Esophagus muscularis mucosa (tissue), 4 donors: ENCODE data around the gene HOXD10. TPM values are rescaled to one million over a fixed set of nuclear protein-coding genes. Genes with fewer than 3 reads are reported as not detected.
A peak's percentile ranks its signal among the peaks of the same experiment; 100 is the strongest.

Source experiments
- DNase-seq: peaks from one replicate; pipeline ENCODE4 v3.0.0-alpha.2; 2017; ENCODE audit errors: extremely low spot score
- H3K27ac ChIP-seq, 4 donors: fragments of 200-600 bp; sonication (generic); replicated peaks in 1 of 4; 1 replicate in 3 of 4; 2 replicates in 1 of 4; pipeline ENCODE4 v1.5.1; 2016 to 2019; ENCODE audit warnings: mild to moderate bottlenecking in 1 of 4
- H3K27me3 ChIP-seq, 4 donors: fragments of 200-600 bp; sonication (generic); one replicate each; pipeline versions ENCODE4 v1.5.1 to v1.6.0; 2016 to 2019
- H3K36me3 ChIP-seq, 4 donors: fragments of 200-600 bp; sonication (generic); one replicate each; pipeline ENCODE4 v1.5.1; 2016 to 2019
- H3K4me1 ChIP-seq, 4 donors: fragments of 200-600 bp; sonication (generic); one replicate each; pipeline ENCODE4 v1.5.1; 2016 to 2019
- H3K4me3 ChIP-seq, 4 donors: fragments of 200-600 bp; sonication (generic); 1 replicate in 2 of 4; 2 replicates in 2 of 4; pipeline ENCODE4 v1.5.1; 2016 to 2019; ENCODE audit warnings: mild to moderate bottlenecking in 4 of 4, moderate library complexity in 1 of 4
- H3K9me3 ChIP-seq, 4 donors: fragments of 200-600 bp; sonication (generic); 1 replicate in 3 of 4; 2 replicates in 1 of 4; pipeline ENCODE4 v1.5.1; 2016 to 2019
- EP300 ChIP-seq: sonication (generic); formaldehyde crosslinking; IDR thresholded peaks from one replicate; pipeline ENCODE4 v1.6.1; 2017; ENCODE audit warnings: antibody characterized with exemption
- POLR2A ChIP-seq: fragments of 450-650 bp; IDR thresholded peaks from one replicate; pipeline ENCODE4 v1.6.1; 2017; ENCODE audit warnings: antibody characterized with exemption, moderate library complexity, mild to moderate bottlenecking, low read depth
- POLR2AphosphoS5 ChIP-seq, 2 donors: sonication (generic); formaldehyde crosslinking; IDR thresholded peaks; one replicate each; pipeline ENCODE4 v1.6.1; 2017; ENCODE audit warnings: antibody characterized with exemption in 2 of 2
- WGBS: methylation state at CpG from one replicate; pipeline ENCODE4 v1.1.5; 2018; 5-methylcytosine and 5-hydroxymethylcytosine counted together
- intact Hi-C: fragments of 100-400 bp; cut with DNase I; formaldehyde crosslinking; loops from one replicate; pipeline ENCODE4 v1.15.1; 2023
- total RNA-seq, 4 donors: library from RNA; depleted of rRNA; stranded (reverse); fragments of >200 nt; gene quantifications; one replicate each; pipeline versions ENCODE4 v1.1.0 to v1.2.1, GENCODE V29; 2016
- TF ChIP-seq, protein P1 (sequence below), 3 experiments: fragments of 200-600 bp in 2 of 3; fragments of 450-650 bp in 1 of 3; sonication (generic) in 2 of 3; IDR thresholded peaks; one replicate each; pipeline ENCODE4 v1.5.1; 2017 to 2019; ENCODE audit warnings: antibody characterized with exemption in 3 of 3, mild to moderate bottlenecking in 2 of 3, moderate library complexity in 1 of 3

HOXD10 gene
- total RNA-seq, 4 donors from 2014 or later, result 0.42 to 0.50 TPM; not detected in 2

DNA sequence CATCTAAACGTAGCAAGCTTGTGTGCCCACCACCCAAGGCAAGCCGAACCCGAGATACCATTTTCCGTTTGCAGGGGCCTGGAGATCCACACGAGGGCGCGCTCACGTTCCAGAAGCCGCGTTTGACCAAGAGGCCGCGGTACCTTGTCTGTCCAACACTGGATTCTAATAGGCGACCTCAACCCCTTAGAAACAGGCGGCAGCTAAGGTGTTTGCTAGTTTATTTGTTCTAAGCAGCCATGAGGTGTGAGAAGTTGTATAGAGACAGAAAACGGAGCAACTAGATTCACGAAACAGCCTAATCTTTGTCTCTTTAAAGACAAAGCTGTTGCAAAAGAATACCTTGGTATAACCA is 5.3 kb upstream of the HOXD10 start:
- H3K9me3 ChIP-seq, result no peaks in the 10 kb centered on the region
- TF ChIP-seq POLR2AphosphoS5 (IDR thresholded peaks at IDR 0.05) (peak in 1 of 2 donors; percentile 12), EP300 (no peak)
- TF ChIP-seq, protein P1, sequence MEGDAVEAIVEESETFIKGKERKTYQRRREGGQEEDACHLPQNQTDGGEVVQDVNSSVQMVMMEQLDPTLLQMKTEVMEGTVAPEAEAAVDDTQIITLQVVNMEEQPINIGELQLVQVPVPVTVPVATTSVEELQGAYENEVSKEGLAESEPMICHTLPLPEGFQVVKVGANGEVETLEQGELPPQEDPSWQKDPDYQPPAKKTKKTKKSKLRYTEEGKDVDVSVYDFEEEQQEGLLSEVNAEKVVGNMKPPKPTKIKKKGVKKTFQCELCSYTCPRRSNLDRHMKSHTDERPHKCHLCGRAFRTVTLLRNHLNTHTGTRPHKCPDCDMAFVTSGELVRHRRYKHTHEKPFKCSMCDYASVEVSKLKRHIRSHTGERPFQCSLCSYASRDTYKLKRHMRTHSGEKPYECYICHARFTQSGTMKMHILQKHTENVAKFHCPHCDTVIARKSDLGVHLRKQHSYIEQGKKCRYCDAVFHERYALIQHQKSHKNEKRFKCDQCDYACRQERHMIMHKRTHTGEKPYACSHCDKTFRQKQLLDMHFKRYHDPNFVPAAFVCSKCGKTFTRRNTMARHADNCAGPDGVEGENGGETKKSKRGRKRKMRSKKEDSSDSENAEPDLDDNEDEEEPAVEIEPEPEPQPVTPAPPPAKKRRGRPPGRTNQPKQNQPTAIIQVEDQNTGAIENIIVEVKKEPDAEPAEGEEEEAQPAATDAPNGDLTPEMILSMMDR (IDR thresholded peaks at IDR 0.05), result peak in 2 of 3 experiments; percentile 29 to 47
- no peaks in the 10 kb centered on the region for H3K36me3 ChIP-seq
- WGBS, result 5% methylated on average over 16 of the region's 16 CpGs
- H3K4me3 ChIP-seq, result no peak overlapping the region
- no peak for DNase-seq
- peaks cover 6 to 99% (median 93%) of the 10 kb centered on the region in 4 donors for H3K27me3 ChIP-seq
- H3K4me1 ChIP-seq, result peaks cover 16 to 44% (median 39%) of the 10 kb centered on the region in 4 donors
- intact Hi-C loops, result no loop called here
- H3K27ac ChIP-seq, result no peak overlapping the region

DNA sequence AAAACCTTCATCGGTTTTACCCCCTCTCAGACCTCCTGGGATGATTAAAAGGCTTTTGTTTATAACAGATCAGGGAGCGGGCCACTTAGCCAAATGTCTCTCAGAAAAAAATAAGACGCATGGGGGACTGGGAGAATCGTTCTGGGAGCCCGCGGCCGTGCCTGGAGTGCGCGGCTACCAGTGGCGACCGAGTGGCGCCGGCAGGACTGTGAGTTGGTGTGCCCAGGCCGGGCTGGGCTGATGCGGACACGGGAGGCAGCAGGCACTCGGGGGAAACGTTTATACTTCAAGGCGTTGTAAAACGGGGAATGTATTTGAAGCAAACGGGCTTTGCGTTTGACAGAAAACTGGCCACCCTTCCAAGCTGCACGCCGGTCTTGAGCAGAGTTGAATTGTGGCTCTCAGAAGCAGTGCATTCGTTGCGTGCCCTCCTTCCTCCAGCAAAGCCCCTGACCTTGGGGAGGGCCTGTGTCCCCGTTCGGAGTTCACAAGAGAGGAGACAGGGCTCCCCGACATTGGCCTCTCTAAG is 4.7 kb upstream of the HOXD10 start:
- Histone ChIP-seq H3K4me1 (peaks cover 14 to 42% (median 35%) of the 10 kb centered on the region in 4 donors), H3K9me3 (no peaks in the 10 kb centered on the region), H3K27ac (no peak overlapping the region), H3K36me3 (no peaks in the 10 kb centered on the region), H3K27me3 (peaks cover 8 to 99% (median 93%) of the 10 kb centered on the region in 4 donors), H3K4me3 (no peak overlapping the region)
- WGBS, result 7% methylated on average over 26 of the region's 29 CpGs
- no peak for DNase-seq
- intact Hi-C loops, result no loop called here
- no peak for TF ChIP-seq POLR2A
- no peak for TF ChIP-seq EP300
- no peak for TF ChIP-seq POLR2AphosphoS5 (IDR thresholded peaks at IDR 0.05)
- TF ChIP-seq, protein P1 (IDR thresholded peaks at IDR 0.05), result no peak

DNA sequence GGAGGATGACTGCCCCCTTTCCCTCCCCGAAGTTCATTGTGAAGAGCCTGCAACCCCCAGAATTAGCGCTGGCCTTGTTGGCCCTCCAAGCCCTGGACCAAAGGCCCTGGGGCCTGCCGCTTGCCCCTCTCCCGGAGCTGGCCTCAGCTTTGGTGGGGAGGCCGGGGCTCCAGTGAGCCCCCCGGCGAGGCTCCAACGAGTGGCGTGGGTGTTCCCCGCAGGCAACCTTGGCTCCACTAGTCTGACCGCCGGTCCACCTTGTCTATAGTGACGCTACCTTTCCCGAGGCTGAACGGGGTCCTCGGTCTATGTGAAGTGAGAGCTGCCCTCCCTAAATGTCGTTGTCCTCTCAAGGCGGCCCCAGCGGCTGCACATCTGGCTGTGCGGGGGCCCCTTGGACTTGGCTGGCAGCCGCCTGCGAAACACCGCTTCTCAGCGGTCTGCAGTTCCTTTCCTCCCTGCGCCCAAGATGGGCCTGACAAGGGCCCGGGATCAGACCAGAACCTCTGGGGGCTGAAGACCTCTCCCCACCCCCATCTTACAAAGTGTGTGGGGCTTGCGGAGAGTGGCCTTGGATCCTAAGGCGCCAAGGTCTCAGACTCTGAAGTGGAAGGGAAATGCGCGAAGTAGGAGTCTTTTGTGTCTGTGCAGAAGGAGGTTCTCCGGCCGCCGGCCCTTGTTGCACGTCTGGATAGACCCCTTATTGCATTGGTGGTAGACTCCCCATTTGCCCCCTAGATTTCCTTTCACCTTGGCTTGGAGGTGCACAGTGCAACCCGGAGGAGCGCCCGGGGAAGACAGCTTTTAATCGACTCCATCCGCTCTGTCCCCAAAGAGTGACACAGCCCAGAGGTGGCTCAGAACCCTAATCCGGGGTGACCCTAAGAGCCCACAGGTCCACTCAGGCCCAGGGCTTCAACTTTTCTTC is 3.9 kb upstream of the HOXD10 start:
- intact Hi-C loops, result no loop called here
- peaks cover 11 to 37% (median 31%) of the 10 kb centered on the region in 4 donors for H3K4me1 ChIP-seq
- peaks cover 5 to 100% (median 96%) of the 10 kb centered on the region in 4 donors for H3K27me3 ChIP-seq
- no peaks in the 10 kb centered on the region for H3K36me3 ChIP-seq
- TF ChIP-seq, protein P1 (IDR thresholded peaks at IDR 0.05), result no peak
- TF ChIP-seq EP300, result no peak
- no peak for TF ChIP-seq POLR2AphosphoS5 (IDR thresholded peaks at IDR 0.05)
- TF ChIP-seq POLR2A, result no peak
- H3K27ac ChIP-seq, result no peak overlapping the region
- no peak overlapping the region for H3K4me3 ChIP-seq
- no peak for DNase-seq
- WGBS, result 13% methylated on average over 32 of the region's 40 CpGs
- no peaks in the 10 kb centered on the region for H3K9me3 ChIP-seq

DNA sequence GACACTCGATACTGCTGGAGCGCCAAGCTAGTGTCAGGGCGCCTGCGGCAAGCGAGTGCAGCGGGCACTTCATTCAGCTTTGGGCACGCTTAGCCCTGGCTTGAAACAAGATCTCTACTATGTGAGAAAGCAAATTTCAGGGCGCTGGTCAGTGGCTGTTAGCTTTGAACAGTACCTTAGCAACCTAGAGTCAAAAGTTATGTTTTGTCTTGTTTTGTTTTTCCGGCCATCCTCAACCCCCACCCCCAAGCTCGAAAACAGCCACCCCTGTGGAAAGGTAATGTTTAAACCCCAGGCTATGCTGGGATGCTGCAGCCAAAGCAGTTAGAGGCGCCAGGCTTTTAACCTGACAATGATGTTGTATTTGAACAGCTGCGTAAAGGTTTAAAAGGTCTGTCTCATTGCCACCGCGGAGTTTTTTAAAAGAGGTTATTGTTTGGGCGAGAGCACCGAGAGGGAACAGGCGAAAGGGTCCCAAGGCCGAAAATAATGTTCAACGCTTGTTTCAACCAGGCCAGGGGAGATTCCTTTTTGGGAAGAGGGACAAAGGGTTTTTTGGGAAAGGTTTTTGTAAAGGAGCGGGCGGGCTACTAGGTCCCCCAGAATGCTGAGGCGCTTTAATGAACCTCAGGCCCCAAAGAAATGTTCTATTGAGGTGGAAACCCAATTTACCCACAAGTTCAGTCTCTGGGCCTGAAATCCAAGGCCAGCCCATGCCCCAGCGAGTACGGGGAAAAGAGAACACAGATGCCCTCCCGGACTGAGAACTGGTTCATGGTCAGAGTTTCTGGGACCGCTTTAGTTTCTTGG is 2.3 kb upstream of the HOXD10 start:
- Histone ChIP-seq H3K27me3 (peaks cover 5 to 100% (median 96%) of the 10 kb centered on the region in 4 donors), H3K27ac (no peak overlapping the region), H3K4me1 (peaks cover 5 to 24% (median 15%) of the 10 kb centered on the region in 4 donors), H3K36me3 (no peaks in the 10 kb centered on the region), H3K4me3 (no peak overlapping the region), H3K9me3 (no peaks in the 10 kb centered on the region)
- 11% methylated on average over 22 of the region's 26 CpGs for WGBS
- intact Hi-C loops, result no loop called here
- no peak for DNase-seq
- TF ChIP-seq, protein P1 (IDR thresholded peaks at IDR 0.05), result no peak
- no peak for TF ChIP-seq POLR2AphosphoS5 (IDR thresholded peaks at IDR 0.05)
- TF ChIP-seq EP300, result no peak
- TF ChIP-seq POLR2A, result no peak
